KMS-11 (cell line): ENCODE data around the gene TMEM19.
A peak's percentile ranks its signal among the peaks of the same experiment; 100 is the strongest.

Experiments
- H2AFZ ChIP-seq: fragments of 200-600 bp; sonication (generic); 2 replicates; pipeline ENCODE4 v1.6.1; 2016; ENCODE audit warnings: antibody characterized with exemption, mixed run types, low read depth
- H3K27ac ChIP-seq: fragments of 200-600 bp; sonication (generic); 2 replicates; pipeline ENCODE4 v1.6.1; 2016; ENCODE audit warnings: mild to moderate bottlenecking, mixed run types
- H3K27me3 ChIP-seq: fragments of 200-600 bp; sonication (generic); 2 replicates; pipeline ENCODE4 v1.6.1; 2017; ENCODE audit warnings: mild to moderate bottlenecking, low read depth, mixed run types, moderate library complexity; ENCODE audit not compliant: insufficient read depth
- H3K36me3 ChIP-seq: fragments of 200-600 bp; sonication (generic); 2 replicates; pipeline ENCODE4 v1.6.1; 2017; ENCODE audit warnings: mild to moderate bottlenecking, mixed run types; ENCODE audit not compliant: insufficient read depth
- H3K4me1 ChIP-seq: fragments of 200-600 bp; sonication (generic); 2 replicates; pipeline ENCODE4 v1.6.1; 2016; ENCODE audit warnings: mild to moderate bottlenecking, low read depth, mixed run types; ENCODE audit not compliant: poor library complexity, severe bottlenecking
- H3K4me2 ChIP-seq: fragments of 200-600 bp; sonication (generic); 2 replicates; pipeline ENCODE4 v1.7.0; 2016; ENCODE audit warnings: mild to moderate bottlenecking, mixed run types
- H3K4me3 ChIP-seq: fragments of 200-600 bp; sonication (generic); IDR thresholded peaks from 2 replicates; pipeline ENCODE4 v1.6.1; 2017; ENCODE audit warnings: low read depth, low read length, mixed read lengths; ENCODE audit not compliant: insufficient read depth
- H3K79me2 ChIP-seq: fragments of 200-600 bp; sonication (generic); 2 replicates; pipeline ENCODE4 v1.6.1; 2016; ENCODE audit warnings: low read depth, mixed run types; ENCODE audit not compliant: insufficient read depth
- H3K9ac ChIP-seq: fragments of 200-600 bp; sonication (generic); 2 replicates; pipeline ENCODE4 v1.6.1; 2016; ENCODE audit warnings: mild to moderate bottlenecking, mixed run types
- H4K20me1 ChIP-seq: fragments of 200-600 bp; sonication (generic); 2 replicates; pipeline ENCODE4 v1.6.1; 2016; ENCODE audit warnings: mild to moderate bottlenecking, mixed run types; ENCODE audit not compliant: insufficient read depth
- CTCF ChIP-seq: fragments of 200-600 bp; sonication (generic); conservative IDR thresholded peaks from 2 replicates; pipeline ENCODE4 v1.6.1; 2017; ENCODE audit warnings: low read depth, mild to moderate bottlenecking, antibody characterized with exemption, low read length, moderate library complexity, mixed read lengths

TMEM19 gene

GRCh38 chr12:71656740-71657139 lies 29.1 kb upstream of the TMEM19 start:
- H3K36me3 ChIP-seq = peaks cover 38% of the 10 kb centered on the region; the same call in 1 of the 2 replicates
- no peak overlapping the region for H3K9ac ChIP-seq
- peaks cover 64% of the 10 kb centered on the region for H3K79me2 ChIP-seq
- TF ChIP-seq CTCF = no peak
- peaks cover 13% of the 10 kb centered on the region for H3K4me1 ChIP-seq
- H3K27ac ChIP-seq = no peak overlapping the region
- H2AFZ ChIP-seq = no peak overlapping the region
- no peaks in the 10 kb centered on the region for H3K27me3 ChIP-seq
- no peak overlapping the region for H3K4me2 ChIP-seq
- H3K4me3 ChIP-seq = no peak overlapping the region
- H4K20me1 ChIP-seq = peaks cover 2% of the 10 kb centered on the region; the same call in 1 of the 2 replicates

- no peak overlapping the region for H2AFZ ChIP-seq
- peaks cover 19% of the 10 kb centered on the region; the same call in 1 of the 2 replicates for H3K36me3 ChIP-seq
- no peaks in the 10 kb centered on the region for H3K27me3 ChIP-seq
- no peak for TF ChIP-seq CTCF
- peak overlapping the region; percentile 94 for H3K4me2 ChIP-seq
- H3K27ac ChIP-seq = peak overlapping the region; percentile 87; the same call in 1 of the 2 replicates
- H4K20me1 ChIP-seq = peaks cover 12% of the 10 kb centered on the region; the same call in 1 of the 2 replicates
- H3K4me1 ChIP-seq = peaks cover 29% of the 10 kb centered on the region
- no peak overlapping the region for H3K4me3 ChIP-seq
- peak overlapping the region; percentile 85; the same call in 1 of the 2 replicates for H3K9ac ChIP-seq
- peaks cover 64% of the 10 kb centered on the region for H3K79me2 ChIP-seq
Observed at GRCh38 chr12:71661977-71662530, 23.8 kb upstream of the TMEM19 start.

DNA sequence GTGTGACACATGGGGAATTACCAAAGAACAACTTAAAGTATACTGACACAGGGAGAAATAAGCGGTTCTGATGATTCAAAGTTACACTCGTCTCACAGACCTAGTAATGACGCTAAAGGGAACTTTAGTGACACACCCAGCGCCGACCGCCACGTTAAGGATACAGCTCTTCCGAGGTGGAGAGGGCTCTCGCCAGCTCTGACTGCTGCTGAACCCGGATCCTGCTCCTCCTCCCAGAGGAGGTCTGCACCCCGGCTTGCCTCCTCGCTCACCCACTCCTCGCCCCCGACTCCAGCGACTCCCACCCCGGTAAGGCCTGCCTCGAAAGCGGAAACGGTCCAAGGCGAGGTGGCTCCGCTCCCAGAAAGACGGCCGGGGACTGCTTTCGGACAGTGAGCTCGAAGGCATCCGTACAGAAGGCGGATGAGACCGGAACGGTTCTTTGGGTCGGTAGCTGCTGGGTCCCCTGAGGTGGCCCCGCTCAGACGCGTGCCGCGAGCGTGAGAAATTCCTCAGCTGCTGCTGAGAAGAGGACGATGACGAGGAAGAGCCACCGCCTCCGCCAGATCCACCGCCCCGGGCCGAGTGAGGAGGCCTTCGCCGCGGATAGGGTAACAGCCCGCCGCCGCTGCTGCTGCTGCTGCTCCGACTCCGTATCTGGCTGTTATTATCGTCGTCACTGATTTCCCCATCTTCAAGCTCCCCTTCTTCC lies 22.9 kb upstream of the TMEM19 start:
- Histone ChIP-seq H3K4me1 (peaks cover 29% of the 10 kb centered on the region), H3K4me2 (peak overlapping the region; percentile 94), H4K20me1 (peaks cover 12% of the 10 kb centered on the region; the same call in 1 of the 2 replicates), H3K4me3 (no peak overlapping the region), H3K27ac (peak overlapping the region; percentile 87), H3K36me3 (peaks cover 15% of the 10 kb centered on the region; the same call in 1 of the 2 replicates), H3K79me2 (peaks cover 65% of the 10 kb centered on the region), H3K9ac (peak overlapping the region; percentile 85), H2AFZ (peak overlapping the region; percentile 77), H3K27me3 (no peaks in the 10 kb centered on the region)
- no peak for TF ChIP-seq CTCF

- Histone ChIP-seq H3K9ac (peak within 1 kb of the TSS; percentile 85), H3K79me2 (peaks cover 65% of the 10 kb centered on the region), H3K4me3 (peak within 1 kb of the TSS; percentile 49), H3K4me2 (peak within 1 kb of the TSS; percentile 97), H3K36me3 (peaks cover 9% of the 10 kb centered on the region; the same call in 1 of the 2 replicates), H3K27ac (peak within 1 kb of the TSS; percentile 87), H4K20me1 (peaks cover 12% of the 10 kb centered on the region; the same call in 1 of the 2 replicates), H3K4me1 (peaks cover 29% of the 10 kb centered on the region), H2AFZ (peak within 1 kb of the TSS; percentile 77), H3K27me3 (no peaks in the 10 kb centered on the region)
- TF ChIP-seq CTCF = peak; percentile 29; the same call in 1 of the 2 replicates
Observed at GRCh38 chr12:71663561-71664410, 22.1 kb upstream of the TMEM19 start, which contains the start of the genes THAP2 and ZFC3H1. THAP2 (plus strand) TSS chr12:71664301; CDS start chr12:71664510, 209 bp downstream. ZFC3H1 (minus strand) TSS chr12:71663848; CDS start chr12:71663610, 238 bp downstream.
